M059J (cell line): Measurements from ENCODE around the gene ASAH2. TPM values are rescaled to one million over a fixed set of nuclear protein-coding genes. Genes with fewer than 3 reads are reported as not detected.
"Not testable (repeated sequence)": the region's sequence is repeated elsewhere in the genome, so short reads cannot be mapped to it uniquely, and the experiment has no call there.

Experiments used
- DNase-seq: peaks from one replicate; pipeline ENCODE4 v3.0.0-alpha.2; 2012; ENCODE audit warnings: low read depth
- total RNA-seq: library from RNA; depleted of rRNA; stranded (reverse); fragments of >200 nt; shearing (Covaris generic); gene quantifications from 2 replicates; pipeline ENCODE4 v1.2.3, GENCODE V29; 2014

ASAH2 gene
- total RNA-seq, 1 experiment from 2014 or later, result 6.5 TPM

DNA sequence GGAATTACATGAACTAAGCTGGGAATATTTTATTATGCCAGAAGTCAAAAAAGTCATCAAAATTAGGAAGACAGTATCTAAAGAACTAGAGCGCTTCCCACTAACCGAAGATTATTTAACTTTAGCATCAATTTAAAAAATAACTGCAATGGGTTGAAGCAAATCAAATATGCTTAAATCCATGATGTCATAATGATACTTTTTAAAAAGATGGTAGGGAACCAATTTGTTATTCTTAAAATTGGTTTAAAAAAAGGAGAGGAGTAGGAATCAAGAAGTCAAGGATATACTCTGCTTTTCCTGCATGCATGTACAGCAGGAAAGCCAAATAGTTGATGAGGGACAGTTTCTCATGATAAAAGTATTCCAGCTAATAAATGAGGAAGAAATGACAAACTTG is 3.2 kb upstream of the ASAH2 start:
- no peak for DNase-seq

DNA sequence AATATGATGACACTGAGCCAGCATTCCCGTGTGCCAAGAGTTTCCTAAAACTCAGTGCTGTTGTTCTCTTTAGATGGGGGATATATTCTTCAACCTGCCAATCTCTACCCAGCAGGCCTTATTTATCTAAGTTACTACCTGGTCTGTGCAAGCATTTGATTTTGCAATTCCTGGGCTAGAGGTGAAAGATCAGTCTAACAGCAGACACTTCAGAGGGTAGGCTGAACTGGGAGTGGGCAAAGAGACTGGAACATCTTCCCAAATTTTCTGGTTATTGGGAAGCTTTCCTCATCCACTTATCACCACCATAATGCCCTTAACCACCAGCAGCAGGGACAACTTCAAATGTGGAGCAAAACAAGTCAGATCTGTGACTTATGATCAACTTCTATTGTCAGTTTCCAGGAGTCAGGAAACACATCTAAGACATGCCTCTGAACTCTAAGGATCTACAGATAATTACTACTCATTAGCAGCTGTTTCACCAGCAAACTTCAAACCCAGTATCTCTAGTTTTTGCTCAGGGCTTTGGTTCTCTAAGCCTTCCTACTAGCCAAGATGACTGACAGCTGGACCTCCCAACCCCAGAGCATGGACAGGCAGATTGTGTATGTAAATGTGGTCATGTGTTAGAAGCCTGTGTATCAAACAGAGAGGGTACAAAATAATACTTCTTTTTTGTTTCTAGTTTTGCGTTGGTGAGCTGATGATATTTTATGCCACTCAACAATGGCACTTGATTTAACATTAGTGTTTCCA is 1.0 kb downstream of the ASAH2 start:
- DNase-seq, result no peak

DNA sequence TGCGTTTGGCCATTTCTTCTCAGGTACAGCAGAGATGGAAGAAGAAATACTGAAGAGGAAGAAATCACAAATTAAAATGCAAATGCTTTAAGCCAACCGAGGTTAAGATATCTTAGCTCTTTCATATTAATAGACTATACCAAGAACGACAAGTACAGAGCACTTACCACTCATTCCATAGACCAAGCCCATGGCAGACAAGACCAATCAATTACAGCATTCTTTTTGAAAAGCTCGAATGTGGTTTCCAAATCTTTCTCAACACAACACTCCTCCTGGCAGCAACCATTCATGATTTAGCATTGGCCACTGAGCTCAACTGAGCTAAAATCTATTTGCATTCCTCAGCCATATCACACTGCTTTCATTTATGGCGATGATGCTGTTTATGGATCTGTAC is 2.7 kb downstream of the ASAH2 start:
- DNase-seq, result no peak

DNA sequence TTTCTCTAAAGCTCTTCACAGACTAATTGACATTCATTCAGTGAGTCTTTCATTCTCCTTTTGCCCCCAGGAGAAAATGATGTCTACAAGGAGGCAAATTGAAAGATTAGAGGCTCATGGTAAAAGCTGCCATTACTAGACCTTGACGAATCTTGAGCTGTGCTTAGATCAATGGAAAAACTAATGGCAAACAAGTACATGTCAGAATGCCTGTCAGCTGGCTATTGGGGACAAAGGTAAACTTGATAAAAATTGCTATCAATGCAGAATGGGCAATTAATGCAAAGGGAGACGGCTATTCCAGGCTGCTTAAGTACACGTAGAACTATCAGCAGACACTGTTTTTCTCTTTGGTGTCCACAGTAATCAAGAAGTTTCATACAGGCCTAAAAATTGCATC is 3.3 kb downstream of the ASAH2 start:
- DNase-seq, result no peak

DNA sequence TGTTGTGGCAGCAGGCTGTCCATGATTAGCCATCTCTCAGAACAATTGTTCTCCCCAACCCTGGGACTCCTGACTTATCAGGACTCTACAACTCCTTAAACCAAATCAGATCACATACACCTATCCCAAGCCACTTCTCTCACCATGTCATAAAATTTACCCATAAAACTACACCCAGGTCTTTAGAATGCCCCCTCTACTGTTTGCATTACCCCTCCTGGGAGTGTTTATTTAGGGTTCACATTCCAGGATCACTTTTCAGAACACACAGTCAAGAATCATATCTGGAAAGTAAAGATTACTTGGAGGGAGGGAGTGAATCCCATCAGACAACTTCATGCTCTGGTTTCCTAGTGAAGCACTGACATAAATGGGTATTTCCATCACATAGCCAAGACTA is 7.1 kb downstream of the ASAH2 start:
- DNase-seq, result no peak

DNA sequence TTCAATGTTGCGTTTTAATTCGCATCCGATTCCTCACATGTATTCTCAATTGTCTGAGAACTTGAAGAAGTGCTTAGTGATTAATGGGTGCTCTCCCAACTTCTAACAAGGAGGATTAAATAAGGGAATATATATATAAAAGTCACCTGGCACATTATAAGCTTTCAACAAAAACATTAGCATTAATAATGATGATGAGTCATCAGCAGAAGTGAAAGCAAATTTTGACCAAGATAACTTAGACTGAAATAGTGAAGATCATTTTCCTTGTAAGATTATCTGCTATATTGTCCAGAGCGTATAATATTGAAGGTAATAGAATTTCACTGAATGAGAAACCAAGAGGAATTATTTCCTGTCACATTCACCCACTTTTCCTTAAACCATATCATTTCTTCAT is 8.5 kb downstream of the ASAH2 start:
- no peak for DNase-seq

DNA sequence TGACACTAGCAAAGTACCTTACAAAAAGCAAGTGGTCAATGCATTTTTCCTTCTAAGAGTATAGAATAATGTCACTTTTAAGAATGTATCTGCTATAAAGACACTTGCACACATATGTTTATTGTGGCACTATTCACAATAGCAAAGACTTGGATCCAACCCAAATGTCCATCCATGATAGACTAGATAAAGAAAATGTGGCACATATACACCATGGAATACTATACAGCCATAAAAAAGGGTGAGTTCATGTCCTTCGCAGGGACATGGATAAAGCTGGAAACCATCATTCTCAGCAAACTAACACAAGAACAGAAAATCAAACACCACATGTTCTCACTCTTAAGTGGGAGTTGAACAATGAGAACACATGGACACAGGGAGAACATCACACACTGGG is 9.8 kb downstream of the ASAH2 start:
- not testable (repeated sequence) for DNase-seq

DNA sequence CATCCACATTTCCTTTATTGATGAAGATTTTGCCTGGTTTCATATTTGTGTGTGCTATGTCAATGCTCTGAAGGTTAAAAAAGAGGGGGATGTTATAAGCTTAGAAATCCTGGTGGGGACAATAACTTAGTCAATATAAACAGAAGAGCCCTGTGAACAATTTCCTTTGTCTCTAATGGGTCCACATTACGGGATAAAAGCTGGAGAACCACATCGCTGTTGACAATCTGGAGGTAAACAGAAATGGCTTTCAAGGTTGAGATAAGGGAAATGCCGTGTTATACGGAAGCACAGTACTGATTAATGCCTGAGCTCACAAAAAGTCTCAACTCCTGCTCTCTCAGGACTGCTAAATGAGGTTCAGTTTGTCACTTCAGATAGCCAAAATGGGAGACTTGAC is 16.8 kb downstream of the ASAH2 start:
- no peak for DNase-seq

DNA sequence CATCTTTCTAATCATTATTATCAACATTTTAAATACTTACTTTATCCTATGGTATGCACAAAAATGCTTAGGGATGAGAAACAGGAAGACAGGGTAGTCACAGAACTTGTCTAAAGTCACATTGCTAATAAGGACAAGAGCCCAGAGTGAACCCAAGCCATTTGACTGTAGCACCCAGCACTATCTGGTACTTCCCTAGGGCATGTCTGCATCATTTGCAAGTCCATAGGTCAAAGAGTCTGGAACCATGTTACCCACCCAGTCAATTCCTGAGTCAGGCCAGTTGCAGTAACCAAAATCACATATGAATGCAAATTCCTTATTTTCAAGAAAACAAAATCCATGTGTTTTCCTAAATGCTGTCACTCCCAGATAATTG is 19.1 kb downstream of the ASAH2 start:
- DNase-seq, result no peak

DNA sequence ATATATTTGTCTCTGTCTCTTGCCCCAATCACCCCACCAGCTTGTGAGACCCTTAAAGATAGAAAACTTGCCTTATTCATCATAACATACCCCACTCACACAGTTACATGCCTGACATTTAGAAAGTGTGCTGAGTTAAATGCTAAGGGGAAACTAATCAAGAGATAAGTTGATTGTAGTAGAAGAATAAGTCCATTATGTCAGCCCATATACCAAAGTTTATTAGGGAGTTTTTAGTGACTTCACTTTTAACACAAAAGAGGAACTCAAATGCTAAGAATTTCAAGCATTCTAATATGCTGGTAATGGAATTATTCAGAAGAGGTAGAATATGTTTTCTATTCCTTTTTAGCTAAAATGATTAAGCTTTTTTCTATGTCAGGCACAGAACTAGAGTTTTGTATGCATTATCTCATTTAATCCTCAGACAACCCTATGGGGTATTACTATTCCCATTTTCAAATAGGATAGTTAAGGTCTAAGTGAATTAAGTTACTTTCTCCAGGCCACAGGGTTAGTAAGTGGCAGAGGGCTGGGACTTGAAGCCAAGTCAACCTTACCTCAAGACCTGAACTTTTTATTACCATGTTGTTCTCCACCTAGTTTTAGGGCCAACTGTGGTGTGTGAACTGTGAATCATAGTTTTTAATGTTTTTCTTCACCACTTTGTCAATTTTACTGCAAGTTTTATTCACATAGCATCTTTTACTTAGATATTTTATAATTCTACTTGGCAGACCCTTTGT is 19.6 kb downstream of the ASAH2 start:
- no peak for DNase-seq

DNA sequence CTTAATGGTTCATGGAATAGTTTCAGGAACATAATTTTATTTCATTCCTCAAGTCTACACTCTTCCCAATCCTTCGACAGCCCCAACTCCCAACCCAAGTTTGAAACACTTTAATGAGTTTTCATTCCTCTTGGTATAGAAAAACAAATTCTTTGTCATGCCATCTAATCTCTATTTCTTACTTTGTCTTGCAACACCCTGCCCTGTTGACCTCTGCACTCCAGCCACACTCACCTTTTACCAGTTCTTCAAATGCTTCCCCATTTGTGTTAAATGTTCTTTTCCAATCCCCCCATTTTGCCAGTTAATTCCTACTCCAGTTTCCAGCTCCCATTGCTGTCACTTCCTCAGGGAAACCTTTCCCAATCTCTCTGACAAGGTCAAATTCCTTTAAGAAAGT is 21.9 kb downstream of the ASAH2 start:
- no peak for DNase-seq

DNA sequence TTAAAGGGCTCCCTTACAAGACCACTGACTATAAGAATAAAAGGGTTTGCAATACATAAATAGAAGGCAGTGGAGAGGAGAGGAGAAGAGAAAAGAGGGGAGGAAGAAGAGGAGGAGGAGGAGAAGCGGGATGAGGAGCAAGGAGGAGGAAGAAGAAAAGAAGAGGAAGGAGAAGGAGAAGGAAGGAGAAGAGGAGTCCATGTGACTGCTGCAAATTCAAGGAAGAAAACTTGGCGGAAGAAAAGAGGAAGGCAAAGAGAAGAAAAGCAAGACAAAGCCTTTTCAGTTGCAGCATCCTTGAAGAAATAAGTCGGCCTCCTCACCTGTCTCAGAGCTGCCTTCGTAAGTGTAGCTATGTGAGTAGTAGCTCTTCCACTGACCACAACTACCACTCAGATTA is 22.6 kb downstream of the ASAH2 start:
- DNase-seq, result no peak

DNA sequence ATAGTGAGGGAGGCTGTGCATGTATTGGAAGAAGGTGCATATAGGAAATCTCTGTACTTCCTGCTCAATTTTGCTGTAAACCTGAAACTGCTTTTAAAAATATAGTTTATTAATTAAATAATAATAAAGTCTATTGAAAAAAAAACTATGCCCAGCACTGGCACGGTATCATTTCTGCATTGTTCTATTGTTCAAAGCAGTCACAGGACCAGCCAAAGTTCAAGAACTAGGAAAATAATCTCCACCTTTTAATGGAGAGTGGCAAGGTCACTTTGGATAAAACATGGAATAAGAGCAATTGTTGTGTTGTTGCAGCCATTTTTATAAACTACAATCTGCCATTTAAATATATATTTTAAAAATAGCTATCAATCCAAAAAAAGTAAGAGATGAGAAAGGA is 24.7 kb downstream of the ASAH2 start:
- no peak for DNase-seq

DNA sequence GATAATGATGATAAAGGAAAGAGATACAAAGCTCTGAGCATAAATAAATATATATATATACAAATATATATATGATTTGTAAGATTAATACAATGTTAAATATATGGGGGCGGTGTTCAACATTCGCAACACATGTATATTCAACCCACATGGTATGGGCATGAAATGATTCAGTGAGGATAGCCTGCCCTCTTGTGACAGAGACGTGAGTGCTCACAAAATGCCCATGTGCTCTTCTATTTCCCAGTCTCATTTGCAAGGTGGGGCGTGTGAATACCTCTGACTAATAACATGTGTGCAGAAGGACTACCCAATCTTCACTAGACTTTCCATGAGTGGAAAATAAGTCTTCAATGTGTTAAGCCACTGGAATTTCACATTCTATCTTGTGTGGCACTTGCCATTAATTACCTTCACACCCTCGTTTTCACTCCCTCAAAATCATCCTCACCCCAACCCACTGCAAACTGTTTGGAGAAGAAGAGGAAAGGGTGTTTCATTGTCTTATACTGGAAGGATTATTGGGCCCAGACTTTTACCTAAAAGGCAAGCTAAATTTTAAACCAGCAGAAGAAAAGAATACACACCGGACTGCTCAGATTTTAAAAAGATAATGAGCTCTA is 26.9 kb downstream of the ASAH2 start:
- peak; percentile 66 for DNase-seq

DNA sequence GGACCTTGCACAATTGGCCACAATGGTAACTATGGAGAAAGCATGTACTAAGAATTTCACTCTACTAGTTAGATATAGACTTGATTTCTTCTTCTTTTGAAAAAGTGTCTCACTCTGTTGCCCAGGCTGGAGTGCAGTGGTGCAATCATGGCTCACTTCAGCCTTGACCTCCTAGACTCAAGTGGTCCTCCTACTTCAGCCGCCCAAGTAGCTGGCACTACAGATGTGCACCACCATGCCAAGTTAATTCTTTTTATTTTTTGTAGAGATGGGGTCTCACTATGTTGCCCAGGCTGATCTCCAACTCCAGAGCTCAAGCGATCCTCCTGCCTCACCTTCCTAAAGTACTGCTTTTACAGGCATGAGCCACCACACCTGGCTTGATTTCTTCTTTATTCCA is 29.1 kb downstream of the ASAH2 start:
- DNase-seq, result no peak

DNA sequence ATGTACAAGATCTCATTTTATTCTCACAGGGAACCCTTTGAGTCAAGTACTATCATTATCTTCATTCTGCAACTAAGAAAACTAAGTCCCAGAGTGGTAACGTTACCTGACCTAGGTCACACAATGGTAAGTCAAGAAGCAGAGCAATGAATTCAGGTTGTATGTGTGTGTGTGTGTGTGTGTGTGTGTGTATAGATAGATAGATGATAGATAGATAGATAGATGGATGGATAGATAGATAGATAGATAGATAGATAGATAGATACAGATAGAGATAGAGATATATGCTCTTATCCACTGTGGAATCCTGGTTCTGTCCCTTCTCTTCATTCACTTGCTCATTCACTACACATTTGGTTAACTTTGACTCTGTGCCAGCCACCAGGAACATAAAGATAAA is 29.8 kb downstream of the ASAH2 start:
- DNase-seq, result no peak

DNA sequence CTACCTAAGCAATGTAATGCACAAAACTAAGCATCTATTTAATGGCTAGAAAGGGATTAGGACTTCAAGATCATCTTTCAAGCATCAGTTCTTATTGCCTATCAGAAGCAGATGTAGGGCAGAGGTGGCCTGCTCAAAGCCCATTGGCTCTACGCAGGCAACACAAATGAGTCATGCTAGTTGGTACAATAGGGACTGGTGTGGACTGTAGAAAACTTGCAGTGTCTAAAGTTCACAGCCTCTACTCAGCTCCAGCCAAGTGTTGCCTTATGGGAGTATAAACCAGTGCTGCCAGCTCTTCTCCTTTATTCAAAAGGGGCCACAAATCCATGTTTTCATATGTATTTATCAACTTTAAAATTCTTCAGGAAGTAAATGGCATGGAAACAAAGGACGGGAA is 31.7 kb downstream of the ASAH2 start:
- DNase-seq, result no peak

DNA sequence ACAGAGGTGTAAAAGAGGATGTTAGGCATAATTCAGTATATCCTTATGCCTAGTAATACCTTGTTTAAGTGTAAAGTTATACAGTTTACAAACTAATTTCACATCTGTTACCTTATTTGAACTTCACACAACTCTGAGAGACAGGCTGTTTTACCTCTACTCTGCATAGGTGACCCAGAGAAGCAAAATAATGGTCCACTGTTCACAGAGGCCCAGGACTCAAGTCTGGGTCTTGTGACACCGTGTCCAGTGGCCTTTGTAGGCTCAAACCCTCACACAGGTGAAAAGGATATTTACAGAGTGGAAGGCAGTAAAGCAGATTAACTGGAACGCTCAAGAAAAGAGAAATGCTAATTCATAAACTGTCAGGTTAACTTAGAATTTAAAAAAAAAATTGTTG is 32.1 kb downstream of the ASAH2 start:
- DNase-seq, result no peak

DNA sequence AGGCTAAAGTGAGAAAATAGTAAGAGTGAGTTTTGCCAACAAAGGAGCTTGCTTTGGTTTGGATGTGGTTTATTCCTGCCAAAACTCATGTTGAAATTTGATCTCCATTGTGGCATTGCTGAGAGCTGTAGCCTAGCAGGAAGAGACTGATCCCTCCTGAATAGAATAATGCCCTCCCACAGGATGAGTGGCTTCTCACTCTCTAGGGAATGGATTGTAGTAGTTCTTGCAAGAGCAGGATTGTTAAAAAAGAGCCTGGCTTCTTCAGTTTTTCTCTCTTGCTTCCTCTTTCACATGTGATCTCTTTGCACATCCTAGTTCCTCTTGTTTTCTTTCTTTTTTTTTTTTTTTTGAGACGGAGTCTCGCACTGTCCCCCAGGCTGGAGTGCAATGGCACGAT is 34.4 kb downstream of the ASAH2 start:
- DNase-seq, result peak; percentile 55

DNA sequence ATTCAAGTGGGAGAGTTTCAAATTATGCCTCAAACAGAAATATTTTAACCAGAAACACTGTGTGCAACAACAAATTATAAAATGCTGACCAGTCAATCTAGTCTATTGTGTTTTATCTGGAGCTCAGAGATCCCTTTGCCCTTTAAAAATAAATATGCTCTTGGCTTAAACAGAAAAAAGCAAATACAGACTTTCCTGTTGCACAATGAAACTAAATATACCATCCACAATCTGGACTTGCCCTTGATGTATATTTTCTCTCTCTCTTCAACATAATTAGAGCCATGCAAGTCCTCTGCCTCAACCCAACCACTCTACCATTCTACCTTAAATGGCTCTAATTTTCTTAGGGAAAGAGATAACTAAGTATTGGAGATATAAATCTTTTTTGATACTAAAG is 34.9 kb downstream of the ASAH2 start:
- no peak for DNase-seq

DNA sequence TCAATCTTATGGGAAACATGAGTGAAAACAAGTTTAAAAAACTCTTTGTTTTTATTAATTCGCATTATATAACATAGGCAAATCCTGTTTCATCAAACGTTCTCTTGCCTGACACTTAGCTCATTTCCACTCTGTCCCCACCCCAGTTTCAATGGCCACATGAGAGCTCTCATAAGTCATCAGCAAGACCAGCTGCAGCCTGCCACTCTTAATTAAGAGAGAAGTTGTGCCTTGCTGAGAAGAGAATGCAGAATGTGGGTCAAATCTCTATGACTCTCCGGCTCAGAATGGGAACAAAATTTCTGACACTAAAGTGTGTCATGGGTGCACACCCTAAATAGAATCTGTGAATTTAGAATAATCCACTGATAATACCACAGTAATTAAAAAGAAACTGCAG is 39.6 kb downstream of the ASAH2 start:
- no peak for DNase-seq

DNA sequence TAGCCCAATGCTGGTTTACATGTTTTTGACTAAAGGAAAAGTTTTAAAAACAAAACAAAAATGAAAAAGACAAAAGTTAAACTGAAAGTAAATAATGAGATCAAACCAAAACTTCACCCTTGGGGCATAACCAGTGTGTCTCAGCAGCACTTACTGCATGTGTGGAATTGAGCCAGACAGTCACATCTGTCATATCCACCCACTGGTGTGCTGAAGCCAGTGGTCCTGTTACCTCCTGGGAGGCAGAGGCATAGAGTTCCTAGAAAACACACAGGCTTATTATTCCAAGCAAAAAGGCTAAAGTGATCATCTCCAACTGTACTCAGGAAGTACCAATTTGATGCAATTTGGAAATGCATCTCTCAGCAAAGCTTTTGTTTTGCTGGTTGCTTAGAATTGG is 40.4 kb downstream of the ASAH2 start:
- DNase-seq, result peak; percentile 26
